OCI-LY1 (cell line): Measurements from ENCODE around the gene CARS1.

Experiments
- H2AFZ ChIP-seq: fragments of 200-600 bp; sonication (generic), shearing (Covaris generic); 2 replicates; pipeline ENCODE4 v1.6.0; 2014; ENCODE audit warnings: antibody characterized with exemption, mild to moderate bottlenecking, low read length
- H3F3A ChIP-seq: fragments of 200-600 bp; sonication (generic), shearing (Covaris generic); 2 replicates; pipeline ENCODE4 v1.6.0; 2014; ENCODE audit warnings: mild to moderate bottlenecking, antibody characterized with exemption, low read length, moderate library complexity; ENCODE audit not compliant: insufficient read depth
- H3K27ac ChIP-seq: fragments of 200-600 bp; sonication (generic); 2 replicates; pipeline ENCODE4 v1.5.1; 2014; ENCODE audit warnings: low read length, mixed run types, mild to moderate bottlenecking, low read depth; ENCODE audit not compliant: poor library complexity, severe bottlenecking
- H3K27me3 ChIP-seq: fragments of 200-600 bp; sonication (generic); 2 replicates; pipeline ENCODE4 v1.6.0; 2014; ENCODE audit warnings: antibody characterized with exemption, mild to moderate bottlenecking, low read length, moderate library complexity; ENCODE audit not compliant: insufficient read depth
- H3K36me3 ChIP-seq: fragments of 200-600 bp; sonication (generic); 2 replicates; pipeline ENCODE4 v1.6.1; 2014; ENCODE audit warnings: mild to moderate bottlenecking, antibody characterized with exemption, low read length, moderate library complexity, mixed read lengths; ENCODE audit not compliant: insufficient read depth
- H3K4me1 ChIP-seq: fragments of 200-600 bp; sonication (generic); 2 replicates; pipeline ENCODE4 v1.5.1; 2014; ENCODE audit warnings: mild to moderate bottlenecking, low read length, moderate library complexity; ENCODE audit not compliant: insufficient read depth, severe bottlenecking
- H3K4me2 ChIP-seq: fragments of 200-600 bp; sonication (generic), shearing (Covaris generic); 2 replicates; pipeline ENCODE4 v1.6.1; 2014; ENCODE audit warnings: low read length
- H3K4me3 ChIP-seq: fragments of 200-600 bp; sonication (generic); 2 replicates; pipeline ENCODE4 v1.5.1; 2014; ENCODE audit warnings: low read length, low read depth, mild to moderate bottlenecking, mixed read lengths; ENCODE audit not compliant: poor library complexity, severe bottlenecking
- H3K79me2 ChIP-seq: fragments of 200-600 bp; shearing (Covaris generic); 2 replicates; pipeline ENCODE4 v1.6.1; 2016; ENCODE audit warnings: mixed run types, low read length, mixed read lengths; ENCODE audit not compliant: insufficient read depth
- H3K9ac ChIP-seq: fragments of 200-600 bp; sonication (generic), shearing (Covaris generic); 2 replicates; pipeline ENCODE4 v1.6.1; 2014; ENCODE audit warnings: mild to moderate bottlenecking, low read length, mixed read lengths
- H3K9me2 ChIP-seq: fragments of 200-600 bp; sonication (generic), shearing (Covaris generic); 2 replicates; pipeline ENCODE4 v1.6.1; 2014; ENCODE audit warnings: low read depth, mild to moderate bottlenecking, low read length, mixed read lengths
- H3K9me3 ChIP-seq: fragments of 200-600 bp; shearing (Covaris generic); 2 replicates; pipeline ENCODE4 v1.6.1; 2014; ENCODE audit warnings: low read length, mixed read lengths
- H4K20me1 ChIP-seq: fragments of 200-600 bp; sonication (generic), shearing (Covaris generic); 2 replicates; pipeline ENCODE4 v1.6.0; 2016; ENCODE audit warnings: mild to moderate bottlenecking, low read length; ENCODE audit not compliant: insufficient read depth
- EZH2 ChIP-seq: fragments of 200-600 bp; sonication (generic), shearing (Covaris generic); IDR thresholded peaks from 2 replicates; pipeline ENCODE4 v1.8.0; 2017; ENCODE audit warnings: borderline replicate concordance, mixed run types, mild to moderate bottlenecking, antibody characterized with exemption, low read length, moderate library complexity, mixed read lengths
- TF ChIP-seq, protein P1 (sequence below): fragments of 200-600 bp; sonication (generic), shearing (Covaris generic); IDR thresholded peaks from 2 replicates; pipeline ENCODE4 v1.5.1; 2017; ENCODE audit warnings: mild to moderate bottlenecking, antibody characterized with exemption, low read length, moderate library complexity, mixed read lengths

The CARS1 gene

DNA sequence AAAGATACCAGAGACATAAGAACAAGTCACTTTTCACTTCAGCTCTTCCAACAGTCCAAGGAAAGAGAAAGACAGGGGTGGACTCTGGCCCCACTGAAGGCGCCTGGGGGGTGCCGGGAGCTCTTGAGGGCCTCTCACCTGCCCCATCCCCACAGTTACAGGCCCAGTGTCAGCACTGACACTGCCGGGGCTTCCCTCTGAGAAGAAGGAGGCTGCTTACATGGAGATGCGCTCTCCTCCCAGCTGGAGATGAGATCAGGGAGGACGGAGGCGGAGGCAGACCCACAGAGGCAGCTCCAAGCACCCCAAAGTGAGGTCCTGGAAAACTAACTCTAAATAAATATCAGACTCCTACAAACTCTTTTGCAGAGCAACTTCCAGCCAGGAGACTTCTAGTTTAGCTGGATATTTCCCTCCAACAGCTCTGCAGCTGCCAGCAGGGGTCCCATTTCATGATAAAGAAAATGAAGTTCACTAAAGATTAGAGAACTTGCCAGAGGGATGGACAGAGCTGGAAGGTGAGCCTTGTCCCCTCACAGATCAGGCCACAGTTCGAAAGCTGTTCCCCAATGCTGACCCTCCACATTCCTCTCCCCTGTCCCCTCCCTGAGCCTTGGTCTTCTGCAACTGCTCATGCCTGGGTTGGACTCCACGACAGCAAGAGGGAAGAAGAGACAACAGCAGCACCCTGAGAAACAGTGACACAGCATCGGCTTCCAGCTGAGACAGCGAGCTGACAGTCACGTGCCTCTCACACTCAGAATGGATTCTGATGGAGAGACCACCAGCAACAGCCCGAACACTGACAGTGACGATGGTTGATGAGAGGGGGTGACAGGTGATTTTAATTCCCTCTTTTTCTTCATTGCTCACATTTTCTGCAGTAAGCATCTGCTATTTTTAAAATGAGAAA is 5.8 kb downstream of the CARS1 start:
- Histone ChIP-seq H3K79me2 (peaks cover 3% of the 10 kb centered on the region; the same call in 1 of the 2 replicates), H3K9ac (no peak overlapping the region), H3K4me2 (peak overlapping the region; percentile 9; the same call in 1 of the 2 replicates), H3K27me3 (no peaks in the 10 kb centered on the region), H4K20me1 (no peaks in the 10 kb centered on the region), H3F3A (no peaks in the 10 kb centered on the region), H2AFZ (no peak overlapping the region), H3K4me1 (peaks cover 45% of the 10 kb centered on the region), H3K9me2 (no peaks in the 10 kb centered on the region), H3K9me3 (no peaks in the 10 kb centered on the region), H3K27ac (no peak overlapping the region), H3K36me3 (peaks cover 20% of the 10 kb centered on the region), H3K4me3 (no peak overlapping the region)
- TF ChIP-seq, protein P1, sequence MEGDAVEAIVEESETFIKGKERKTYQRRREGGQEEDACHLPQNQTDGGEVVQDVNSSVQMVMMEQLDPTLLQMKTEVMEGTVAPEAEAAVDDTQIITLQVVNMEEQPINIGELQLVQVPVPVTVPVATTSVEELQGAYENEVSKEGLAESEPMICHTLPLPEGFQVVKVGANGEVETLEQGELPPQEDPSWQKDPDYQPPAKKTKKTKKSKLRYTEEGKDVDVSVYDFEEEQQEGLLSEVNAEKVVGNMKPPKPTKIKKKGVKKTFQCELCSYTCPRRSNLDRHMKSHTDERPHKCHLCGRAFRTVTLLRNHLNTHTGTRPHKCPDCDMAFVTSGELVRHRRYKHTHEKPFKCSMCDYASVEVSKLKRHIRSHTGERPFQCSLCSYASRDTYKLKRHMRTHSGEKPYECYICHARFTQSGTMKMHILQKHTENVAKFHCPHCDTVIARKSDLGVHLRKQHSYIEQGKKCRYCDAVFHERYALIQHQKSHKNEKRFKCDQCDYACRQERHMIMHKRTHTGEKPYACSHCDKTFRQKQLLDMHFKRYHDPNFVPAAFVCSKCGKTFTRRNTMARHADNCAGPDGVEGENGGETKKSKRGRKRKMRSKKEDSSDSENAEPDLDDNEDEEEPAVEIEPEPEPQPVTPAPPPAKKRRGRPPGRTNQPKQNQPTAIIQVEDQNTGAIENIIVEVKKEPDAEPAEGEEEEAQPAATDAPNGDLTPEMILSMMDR = peak; percentile 21; the same call in 1 of the 2 replicates
- no peak for TF ChIP-seq EZH2

DNA sequence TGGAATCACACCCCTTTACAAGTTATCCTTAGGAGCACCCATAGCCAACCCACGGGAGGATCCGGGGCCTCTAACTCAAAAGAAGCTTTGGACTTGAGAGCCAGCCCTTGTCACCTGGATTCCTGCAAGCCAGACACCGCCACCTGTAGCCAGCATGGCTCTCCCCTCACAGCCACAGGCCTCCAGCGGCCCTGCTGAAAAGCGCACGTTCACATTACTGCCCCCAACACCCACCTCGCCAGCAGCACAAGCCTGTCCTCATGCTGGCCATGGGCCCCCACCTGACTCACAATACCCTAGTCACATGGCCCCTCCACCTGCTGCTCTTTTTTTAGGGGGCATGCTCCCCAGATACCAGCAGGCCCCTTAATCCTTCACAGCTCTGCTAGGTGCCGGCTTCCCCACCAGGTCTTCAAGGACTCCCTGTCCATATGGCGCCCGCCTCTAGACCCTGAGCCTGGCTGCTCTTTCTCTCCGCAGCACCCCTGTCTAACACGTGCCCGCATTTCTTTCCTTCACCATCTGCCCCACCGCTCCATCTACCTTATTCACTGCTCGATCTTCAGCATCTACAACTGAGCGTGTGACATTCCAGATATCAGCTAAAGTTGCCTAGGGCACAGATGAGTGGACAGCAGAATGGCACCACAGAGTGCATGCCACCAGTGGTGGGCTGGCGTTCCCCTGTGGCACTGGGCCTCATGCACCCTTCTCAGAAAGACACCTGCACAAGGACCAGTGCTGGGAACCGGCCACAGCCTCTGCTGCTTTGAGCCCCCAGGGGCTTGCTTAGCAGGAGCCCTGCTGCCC is 6.6 kb downstream of the CARS1 start:
- TF ChIP-seq, protein P1 = no peak
- TF ChIP-seq EZH2 = no peak
- Histone ChIP-seq H3K4me2 (peak overlapping the region; percentile 61), H3K9me2 (no peaks in the 10 kb centered on the region), H3K9me3 (no peaks in the 10 kb centered on the region), H3K27me3 (no peaks in the 10 kb centered on the region), H3K27ac (peak overlapping the region; percentile 61), H3K9ac (peak overlapping the region; percentile 50; the same call in 1 of the 2 replicates), H2AFZ (no peak overlapping the region), H3F3A (no peaks in the 10 kb centered on the region), H3K4me1 (peaks cover 37% of the 10 kb centered on the region), H3K36me3 (peaks cover 20% of the 10 kb centered on the region), H3K4me3 (peak overlapping the region; percentile 47), H3K79me2 (peaks cover 3% of the 10 kb centered on the region; the same call in 1 of the 2 replicates), H4K20me1 (no peaks in the 10 kb centered on the region)

DNA sequence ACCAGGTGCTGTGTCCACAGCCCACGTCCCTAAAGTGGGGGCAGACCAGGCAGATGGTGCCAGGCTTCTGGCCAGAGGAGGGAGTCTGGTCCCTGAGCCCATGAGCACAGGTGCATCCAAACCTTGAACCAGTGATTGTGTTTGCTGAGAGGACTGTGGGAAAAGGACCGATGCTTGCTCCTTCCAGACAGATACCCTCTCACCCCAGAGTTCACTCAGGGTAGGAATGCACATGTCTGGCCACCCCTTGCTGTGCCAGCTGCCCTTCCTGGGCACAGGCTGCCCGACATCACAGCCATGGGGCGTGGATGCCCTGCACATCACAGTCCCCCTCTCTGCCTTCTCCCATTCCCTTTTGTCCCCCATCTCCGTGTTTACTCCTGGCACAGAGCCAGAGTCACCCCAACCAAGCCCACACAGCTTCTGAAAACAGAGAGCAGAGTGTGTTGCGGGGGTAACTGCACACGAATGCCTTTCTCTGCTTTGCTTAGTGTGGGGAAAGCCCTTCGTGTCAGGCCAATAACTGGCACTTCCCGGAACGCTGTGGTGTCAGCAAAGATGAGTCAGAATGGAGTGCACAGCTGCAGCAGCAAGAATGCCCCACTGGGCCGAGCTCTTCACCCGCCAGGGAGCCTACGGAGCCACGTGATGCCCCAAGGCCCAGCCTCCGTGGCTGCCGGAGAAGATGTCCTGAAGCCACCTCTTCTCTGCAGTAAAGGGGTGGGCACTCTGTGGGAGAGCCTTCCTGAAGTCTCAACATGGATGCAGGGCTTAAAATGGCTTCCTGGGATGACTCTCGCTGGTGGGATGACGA is 7.6 kb downstream of the CARS1 start:
- peaks cover 17% of the 10 kb centered on the region for H3K36me3 ChIP-seq
- H3K9me2 ChIP-seq = no peaks in the 10 kb centered on the region
- H3K79me2 ChIP-seq = peaks cover 3% of the 10 kb centered on the region; the same call in 1 of the 2 replicates
- peaks cover 35% of the 10 kb centered on the region for H3K4me1 ChIP-seq
- no peaks in the 10 kb centered on the region for H4K20me1 ChIP-seq
- no peaks in the 10 kb centered on the region for H3F3A ChIP-seq
- H3K27ac ChIP-seq = peak overlapping the region; percentile 61
- H3K9ac ChIP-seq = peak overlapping the region; percentile 50; the same call in 1 of the 2 replicates
- H3K9me3 ChIP-seq = no peaks in the 10 kb centered on the region
- no peak overlapping the region for H2AFZ ChIP-seq
- peak overlapping the region; percentile 47 for H3K4me3 ChIP-seq
- TF ChIP-seq, protein P1 = peak; percentile 41
- TF ChIP-seq EZH2 = no peak
- no peaks in the 10 kb centered on the region for H3K27me3 ChIP-seq
- H3K4me2 ChIP-seq = peak overlapping the region; percentile 61
